Measurements from ENCODE around the gene SPATS2L.

The SPATS2L gene

DNA sequence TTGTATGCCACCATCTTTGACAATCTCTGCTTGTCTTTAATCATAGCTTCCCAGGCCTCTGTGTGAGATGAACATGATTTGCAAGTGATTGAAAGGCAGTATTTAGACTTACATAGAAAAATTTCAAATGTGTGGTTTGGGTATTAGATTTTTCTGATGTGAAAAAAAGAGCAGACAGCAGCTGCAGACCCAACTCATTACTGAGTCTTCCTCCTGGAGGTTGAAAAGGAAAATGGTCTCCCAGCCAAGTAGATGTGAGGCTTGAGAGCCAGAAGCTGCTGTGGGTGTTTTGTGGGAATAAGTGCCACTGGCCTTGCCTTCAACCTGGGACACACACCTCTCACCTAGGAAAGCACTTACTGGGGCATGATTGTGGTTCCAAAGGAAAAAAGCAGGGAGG is 110.9 kb downstream of the SPATS2L start:
- no peak overlapping the region for H3K9ac ChIP-seq (ENCODE audit: low read depth, low read length, poor library complexity, severe bottlenecking)
- H3K4me2 ChIP-seq (ENCODE audit: low read depth, low read length, poor library complexity, severe bottlenecking): no peak overlapping the region
- no peaks in the 10 kb centered on the region for H3K79me2 ChIP-seq (ENCODE audit: insufficient read depth, low read length)
- H3F3A ChIP-seq (ENCODE audit: low read depth): no peaks in the 10 kb centered on the region
- no peak overlapping the region for H3K4me3 ChIP-seq (ENCODE audit: low read length, poor library complexity, severe bottlenecking)
- no peak overlapping the region for H2AFZ ChIP-seq (ENCODE audit: low read length)
- TF ChIP-seq, protein P1, sequence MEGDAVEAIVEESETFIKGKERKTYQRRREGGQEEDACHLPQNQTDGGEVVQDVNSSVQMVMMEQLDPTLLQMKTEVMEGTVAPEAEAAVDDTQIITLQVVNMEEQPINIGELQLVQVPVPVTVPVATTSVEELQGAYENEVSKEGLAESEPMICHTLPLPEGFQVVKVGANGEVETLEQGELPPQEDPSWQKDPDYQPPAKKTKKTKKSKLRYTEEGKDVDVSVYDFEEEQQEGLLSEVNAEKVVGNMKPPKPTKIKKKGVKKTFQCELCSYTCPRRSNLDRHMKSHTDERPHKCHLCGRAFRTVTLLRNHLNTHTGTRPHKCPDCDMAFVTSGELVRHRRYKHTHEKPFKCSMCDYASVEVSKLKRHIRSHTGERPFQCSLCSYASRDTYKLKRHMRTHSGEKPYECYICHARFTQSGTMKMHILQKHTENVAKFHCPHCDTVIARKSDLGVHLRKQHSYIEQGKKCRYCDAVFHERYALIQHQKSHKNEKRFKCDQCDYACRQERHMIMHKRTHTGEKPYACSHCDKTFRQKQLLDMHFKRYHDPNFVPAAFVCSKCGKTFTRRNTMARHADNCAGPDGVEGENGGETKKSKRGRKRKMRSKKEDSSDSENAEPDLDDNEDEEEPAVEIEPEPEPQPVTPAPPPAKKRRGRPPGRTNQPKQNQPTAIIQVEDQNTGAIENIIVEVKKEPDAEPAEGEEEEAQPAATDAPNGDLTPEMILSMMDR (conservative IDR thresholded peaks at IDR 0.05; ENCODE audit: low read length): no peak
- no peak for TF ChIP-seq EZH2phosphoT487 (IDR thresholded peaks at IDR 0.05; ENCODE audit: borderline replicate concordance)
- H4K20me1 ChIP-seq (ENCODE audit: insufficient read depth, low read length, poor library complexity, severe bottlenecking): no peaks in the 10 kb centered on the region
- H3K4me1 ChIP-seq (ENCODE audit: insufficient read depth, low read length, poor library complexity, severe bottlenecking): no peaks in the 10 kb centered on the region
- no peaks in the 10 kb centered on the region for H3K27me3 ChIP-seq (ENCODE audit: insufficient read depth, low read length, poor library complexity, severe bottlenecking)
- no peaks in the 10 kb centered on the region for H3K36me3 ChIP-seq (ENCODE audit: insufficient read depth, low read length)
- no peaks in the 10 kb centered on the region for H3K9me3 ChIP-seq (ENCODE audit: insufficient read depth, low read depth, low read length)
- H3K9me2 ChIP-seq (replicated peaks; ENCODE audit: low read depth, low read length): no peaks in the 10 kb centered on the region

DNA sequence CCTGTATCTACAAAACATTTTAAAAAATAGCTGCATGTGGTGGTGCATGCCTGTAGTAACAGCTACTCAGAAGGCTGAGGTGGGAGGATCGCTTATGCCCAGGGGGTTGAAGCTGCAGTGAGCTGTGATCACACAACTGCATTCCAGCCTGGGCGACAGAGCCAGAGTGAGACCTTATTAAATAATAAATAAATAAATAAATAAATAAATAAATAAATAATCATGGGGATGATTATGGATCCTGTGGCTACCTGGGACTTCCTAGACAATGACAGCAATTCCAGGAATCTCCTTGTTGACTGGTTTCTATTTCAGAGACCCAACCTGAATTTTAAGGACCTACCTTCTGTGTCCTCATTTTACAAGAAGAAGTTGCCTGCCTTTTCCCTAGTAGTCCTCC is 111.9 kb downstream of the SPATS2L start:
- Histone ChIP-seq H3K4me3 (ENCODE audit: low read length, poor library complexity, severe bottlenecking) (no peak overlapping the region), H2AFZ (ENCODE audit: low read length) (no peak overlapping the region), H3K36me3 (ENCODE audit: insufficient read depth, low read length) (no peaks in the 10 kb centered on the region), H3K9ac (ENCODE audit: low read depth, low read length, poor library complexity, severe bottlenecking) (no peak overlapping the region), H3K9me3 (ENCODE audit: insufficient read depth, low read depth, low read length) (no peaks in the 10 kb centered on the region), H3K27me3 (ENCODE audit: insufficient read depth, low read length, poor library complexity, severe bottlenecking) (no peaks in the 10 kb centered on the region), H3K79me2 (ENCODE audit: insufficient read depth, low read length) (no peaks in the 10 kb centered on the region), H4K20me1 (ENCODE audit: insufficient read depth, low read length, poor library complexity, severe bottlenecking) (no peaks in the 10 kb centered on the region), H3K4me1 (ENCODE audit: insufficient read depth, low read length, poor library complexity, severe bottlenecking) (no peaks in the 10 kb centered on the region), H3K9me2 (replicated peaks; ENCODE audit: low read depth, low read length) (no peaks in the 10 kb centered on the region), H3F3A (ENCODE audit: low read depth) (no peaks in the 10 kb centered on the region), H3K4me2 (ENCODE audit: low read depth, low read length, poor library complexity, severe bottlenecking) (no peak overlapping the region)
- TF ChIP-seq, protein P1 (conservative IDR thresholded peaks at IDR 0.05; ENCODE audit: low read length): no peak

DNA sequence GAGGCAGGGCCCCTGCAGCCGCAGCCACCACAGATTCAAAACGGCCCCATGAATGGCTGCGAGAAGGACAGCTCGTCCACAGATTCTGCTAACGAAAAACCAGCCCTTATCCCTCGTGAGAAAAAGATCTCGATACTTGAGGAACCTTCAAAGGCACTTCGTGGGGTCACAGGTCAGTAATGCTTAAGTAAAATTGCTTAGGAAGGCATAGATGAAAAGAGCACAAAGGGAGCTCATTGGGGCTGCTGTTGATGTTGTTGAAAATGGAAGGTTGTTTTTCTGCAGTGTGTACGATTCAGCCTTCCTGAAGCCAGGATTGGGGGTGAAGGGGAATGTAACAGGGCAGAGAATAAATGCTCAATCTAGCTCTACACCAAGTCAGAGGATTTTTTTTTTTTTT is 112.8 kb downstream of the SPATS2L start:
- Histone ChIP-seq H3K4me1 (ENCODE audit: insufficient read depth, low read length, poor library complexity, severe bottlenecking) (no peaks in the 10 kb centered on the region), H4K20me1 (ENCODE audit: insufficient read depth, low read length, poor library complexity, severe bottlenecking) (no peaks in the 10 kb centered on the region)
- TF ChIP-seq EZH2phosphoT487 (IDR thresholded peaks at IDR 0.05; ENCODE audit: borderline replicate concordance): no peak
- TF ChIP-seq, protein P1 (conservative IDR thresholded peaks at IDR 0.05; ENCODE audit: low read length): no peak

More for the DNA sequence above, 112.8 kb downstream of the SPATS2L start:
- Histone ChIP-seq H3K9me2 (replicated peaks; ENCODE audit: low read depth, low read length) (no peaks in the 10 kb centered on the region), H3K4me2 (ENCODE audit: low read depth, low read length, poor library complexity, severe bottlenecking) (no peak overlapping the region), H3K27me3 (ENCODE audit: insufficient read depth, low read length, poor library complexity, severe bottlenecking) (no peaks in the 10 kb centered on the region), H3K36me3 (ENCODE audit: insufficient read depth, low read length) (no peaks in the 10 kb centered on the region), H3K9ac (ENCODE audit: low read depth, low read length, poor library complexity, severe bottlenecking) (no peak overlapping the region), H3K4me3 (ENCODE audit: low read length, poor library complexity, severe bottlenecking) (no peak overlapping the region), H3K79me2 (ENCODE audit: insufficient read depth, low read length) (no peaks in the 10 kb centered on the region), H2AFZ (ENCODE audit: low read length) (no peak overlapping the region), H3F3A (ENCODE audit: low read depth) (no peaks in the 10 kb centered on the region), H3K9me3 (ENCODE audit: insufficient read depth, low read depth, low read length) (no peaks in the 10 kb centered on the region)

Measured in Loucy (cell line).